Measurements from ENCODE around the gene SLC35B1. TPM values are rescaled to one million over a fixed set of nuclear protein-coding genes. Genes with fewer than 3 reads are reported as not detected.
A peak's percentile ranks its signal among the peaks of the same experiment; 100 is the strongest.
"Not testable (repeated sequence)": the region's sequence is repeated elsewhere in the genome, so short reads cannot be mapped to it uniquely, and the experiment has no call there.

Gene SLC35B1
- polyA plus RNA-seq, 3 donors from 2014 or later: 40.5 to 69.0 (median 53.3) TPM

GRCh38 chr17:49688848-49689247, 18.9 kb downstream of the SLC35B1 start:
- H3K9me3 Mint-ChIP-seq: peaks cover 0 to 2% (median 0%) of the 10 kb centered on the region in 6 donors
- H3K27ac Mint-ChIP-seq: peak overlapping the region; percentile 44 to 91 (median 75)
- peaks cover 1 to 3% (median 2%) of the 10 kb centered on the region in 3 donors for H3K27me3 Mint-ChIP-seq (ENCODE audit: low read depth in 3 of 3)
- peaks cover 23 to 25% of the 10 kb centered on the region in 2 donors for H3K4me1 Mint-ChIP-seq
- H3K4me3 Mint-ChIP-seq: peak overlapping the region; percentile 1 to 65 (median 54)
- H3K36me3 Mint-ChIP-seq: peaks cover 0 to 10% (median 0%) of the 10 kb centered on the region in 3 donors
- no peak for DNase-seq

GRCh38 chr17:49687878-49688491, 19.8 kb downstream of the SLC35B1 start:
- H3K27me3 Mint-ChIP-seq (ENCODE audit: low read depth in 3 of 3): peaks cover 1 to 3% (median 2%) of the 10 kb centered on the region in 3 donors
- DNase-seq: peak; percentile 28 to 39 (median 33)
- H3K4me1 Mint-ChIP-seq: peaks cover 23 to 25% of the 10 kb centered on the region in 2 donors
- peak overlapping the region; percentile 88 to 97 (median 94) for H3K27ac Mint-ChIP-seq
- peaks cover 0 to 2% (median 0%) of the 10 kb centered on the region in 6 donors for H3K9me3 Mint-ChIP-seq
- peaks cover 0 to 10% (median 0%) of the 10 kb centered on the region in 3 donors for H3K36me3 Mint-ChIP-seq
- peak overlapping the region; percentile 69 to 89 (median 75) for H3K4me3 Mint-ChIP-seq

GRCh38 chr17:49681106-49681979, 26.4 kb downstream of the SLC35B1 start:
- Mint-ChIP-seq H3K27me3 (ENCODE audit: low read depth in 3 of 3) (peaks cover 16 to 21% (median 17%) of the 10 kb centered on the region in 3 donors), H3K36me3 (no peaks in the 10 kb centered on the region), H3K4me1 (peaks cover 19 to 20% of the 10 kb centered on the region in 2 donors), H3K9me3 (peaks cover 0 to 5% (median 0%) of the 10 kb centered on the region in 6 donors), H3K27ac (no peak overlapping the region), H3K4me3 (no peak overlapping the region)
- DNase-seq: no peak

GRCh38 chr17:49680314-49680713, 27.4 kb downstream of the SLC35B1 start:
- H3K27ac Mint-ChIP-seq: no peak overlapping the region
- H3K27me3 Mint-ChIP-seq (ENCODE audit: low read depth in 3 of 3): peaks cover 16 to 21% (median 17%) of the 10 kb centered on the region in 3 donors
- no peak for DNase-seq
- peaks cover 0 to 5% (median 0%) of the 10 kb centered on the region in 6 donors for H3K9me3 Mint-ChIP-seq
- H3K4me3 Mint-ChIP-seq: no peak overlapping the region
- H3K36me3 Mint-ChIP-seq: peaks cover 0 to under 1% (median 0%) of the 10 kb centered on the region in 3 donors
- H3K4me1 Mint-ChIP-seq: peaks cover 30% of the 10 kb centered on the region in 2 donors

- peak; percentile 99 to 100 (median 99) for DNase-seq
- Mint-ChIP-seq H3K27me3 (ENCODE audit: low read depth in 3 of 3) (peaks cover 16 to 21% (median 17%) of the 10 kb centered on the region in 3 donors), H3K4me3 (peak within 1 kb of the TSS; percentile 94 to 98 (median 96)), H3K27ac (peak within 1 kb of the TSS; percentile 97 to 99 (median 98)), H3K9me3 (peaks cover 0 to 5% (median 0%) of the 10 kb centered on the region in 6 donors), H3K4me1 (peaks cover 45 to 50% of the 10 kb centered on the region in 2 donors), H3K36me3 (peaks cover 0 to 9% (median 0%) of the 10 kb centered on the region in 3 donors)
Measured at GRCh38 chr17:49677933-49678847, 29.6 kb downstream of the SLC35B1 start, which contains the start of gene SPOP. Gene SPOP, minus strand, starts transcription at chr17:49678097. Its CDS starts 55,287 bp downstream, at chr17:49622810.

- DNase-seq: peak; percentile 94 to 96 (median 95)
- Mint-ChIP-seq H3K36me3 (peaks cover 0 to 9% (median 0%) of the 10 kb centered on the region in 3 donors), H3K9me3 (peaks cover 0 to 5% (median 0%) of the 10 kb centered on the region in 6 donors), H3K27me3 (ENCODE audit: low read depth in 3 of 3) (peaks cover 16 to 21% (median 17%) of the 10 kb centered on the region in 3 donors), H3K4me1 (peaks cover 51 to 56% of the 10 kb centered on the region in 2 donors), H3K4me3 (peak overlapping the region; percentile 94 to 98 (median 96)), H3K27ac (peak overlapping the region; percentile 97 to 99 (median 98))
Measured at GRCh38 chr17:49677134-49677932, 30.4 kb downstream of the SLC35B1 start.

- H3K4me1 Mint-ChIP-seq: peaks cover 55 to 63% of the 10 kb centered on the region in 2 donors
Measured at GRCh38 chr17:49676276-49676868, 31.4 kb downstream of the SLC35B1 start.

GRCh38 chr17:49674507-49674906, 33.3 kb downstream of the SLC35B1 start:
- Mint-ChIP-seq H3K27ac (peak overlapping the region; percentile 97 to 99 (median 98)), H3K9me3 (peaks cover 0 to 5% (median 0%) of the 10 kb centered on the region in 6 donors), H3K4me1 (peaks cover 64 to 80% of the 10 kb centered on the region in 2 donors), H3K4me3 (no peak overlapping the region), H3K36me3 (peaks cover 0 to 9% (median 0%) of the 10 kb centered on the region in 3 donors), H3K27me3 (ENCODE audit: low read depth in 3 of 3) (peaks cover 16 to 21% (median 17%) of the 10 kb centered on the region in 3 donors)
- DNase-seq: no peak

More at GRCh38 chr17:49676276-49676868, 31.4 kb downstream of the SLC35B1 start:
- Mint-ChIP-seq H3K36me3 (peaks cover 0 to 9% (median 0%) of the 10 kb centered on the region in 3 donors), H3K27me3 (ENCODE audit: low read depth in 3 of 3) (peaks cover 16 to 21% (median 17%) of the 10 kb centered on the region in 3 donors), H3K27ac (peak overlapping the region; percentile 97 to 99 (median 98)), H3K9me3 (peaks cover 0 to 5% (median 0%) of the 10 kb centered on the region in 6 donors), H3K4me3 (peak overlapping the region; percentile 94 to 98 (median 96))
- DNase-seq: peak; percentile 55 to 61 (median 60)

- H3K27ac Mint-ChIP-seq: peak overlapping the region in 2 of 6 donors; percentile 51 to 52
- H3K36me3 Mint-ChIP-seq, DNase-seq, H3K9me3 Mint-ChIP-seq, H3K4me3 Mint-ChIP-seq: not testable (repeated sequence)
- H3K4me1 Mint-ChIP-seq: peaks cover 64 to 80% of the 10 kb centered on the region in 2 donors
- H3K27me3 Mint-ChIP-seq (ENCODE audit: low read depth in 3 of 3): peaks cover 16 to 21% (median 17%) of the 10 kb centered on the region in 3 donors
Measured at GRCh38 chr17:49673679-49674078, 34.1 kb downstream of the SLC35B1 start.

- peaks cover 0 to 2% (median 0%) of the 10 kb centered on the region in 3 donors for H3K27me3 Mint-ChIP-seq (ENCODE audit: low read depth in 3 of 3)
- DNase-seq: no peak
- peak overlapping the region in 1 of 6 donors; percentile 40 for H3K27ac Mint-ChIP-seq
- no peaks in the 10 kb centered on the region for H3K9me3 Mint-ChIP-seq
- H3K4me3 Mint-ChIP-seq: no peak overlapping the region
- peaks cover 0 to 9% (median 0%) of the 10 kb centered on the region in 3 donors for H3K36me3 Mint-ChIP-seq
- H3K4me1 Mint-ChIP-seq: peaks cover 46 to 75% of the 10 kb centered on the region in 2 donors
Measured at GRCh38 chr17:49670641-49671040, 37.1 kb downstream of the SLC35B1 start.

- Mint-ChIP-seq H3K4me3 (no peak overlapping the region), H3K27ac (peak overlapping the region in 2 of 6 donors; percentile 13 to 23), H3K27me3 (ENCODE audit: low read depth in 3 of 3) (peaks cover 0 to 2% (median 0%) of the 10 kb centered on the region in 3 donors), H3K36me3 (peaks cover 0 to 6% (median 0%) of the 10 kb centered on the region in 3 donors), H3K4me1 (peaks cover 41 to 70% of the 10 kb centered on the region in 2 donors), H3K9me3 (no peaks in the 10 kb centered on the region)
- DNase-seq: no peak
Measured at GRCh38 chr17:49670002-49670401, 37.8 kb downstream of the SLC35B1 start.
